ENCODE measurements around the gene USH2A. TPM values are rescaled to one million over a fixed set of nuclear protein-coding genes. Genes with fewer than 3 reads are reported as not detected.
A peak's percentile ranks its signal among the peaks of the same experiment; 100 is the strongest.

USH2A gene, protein sequence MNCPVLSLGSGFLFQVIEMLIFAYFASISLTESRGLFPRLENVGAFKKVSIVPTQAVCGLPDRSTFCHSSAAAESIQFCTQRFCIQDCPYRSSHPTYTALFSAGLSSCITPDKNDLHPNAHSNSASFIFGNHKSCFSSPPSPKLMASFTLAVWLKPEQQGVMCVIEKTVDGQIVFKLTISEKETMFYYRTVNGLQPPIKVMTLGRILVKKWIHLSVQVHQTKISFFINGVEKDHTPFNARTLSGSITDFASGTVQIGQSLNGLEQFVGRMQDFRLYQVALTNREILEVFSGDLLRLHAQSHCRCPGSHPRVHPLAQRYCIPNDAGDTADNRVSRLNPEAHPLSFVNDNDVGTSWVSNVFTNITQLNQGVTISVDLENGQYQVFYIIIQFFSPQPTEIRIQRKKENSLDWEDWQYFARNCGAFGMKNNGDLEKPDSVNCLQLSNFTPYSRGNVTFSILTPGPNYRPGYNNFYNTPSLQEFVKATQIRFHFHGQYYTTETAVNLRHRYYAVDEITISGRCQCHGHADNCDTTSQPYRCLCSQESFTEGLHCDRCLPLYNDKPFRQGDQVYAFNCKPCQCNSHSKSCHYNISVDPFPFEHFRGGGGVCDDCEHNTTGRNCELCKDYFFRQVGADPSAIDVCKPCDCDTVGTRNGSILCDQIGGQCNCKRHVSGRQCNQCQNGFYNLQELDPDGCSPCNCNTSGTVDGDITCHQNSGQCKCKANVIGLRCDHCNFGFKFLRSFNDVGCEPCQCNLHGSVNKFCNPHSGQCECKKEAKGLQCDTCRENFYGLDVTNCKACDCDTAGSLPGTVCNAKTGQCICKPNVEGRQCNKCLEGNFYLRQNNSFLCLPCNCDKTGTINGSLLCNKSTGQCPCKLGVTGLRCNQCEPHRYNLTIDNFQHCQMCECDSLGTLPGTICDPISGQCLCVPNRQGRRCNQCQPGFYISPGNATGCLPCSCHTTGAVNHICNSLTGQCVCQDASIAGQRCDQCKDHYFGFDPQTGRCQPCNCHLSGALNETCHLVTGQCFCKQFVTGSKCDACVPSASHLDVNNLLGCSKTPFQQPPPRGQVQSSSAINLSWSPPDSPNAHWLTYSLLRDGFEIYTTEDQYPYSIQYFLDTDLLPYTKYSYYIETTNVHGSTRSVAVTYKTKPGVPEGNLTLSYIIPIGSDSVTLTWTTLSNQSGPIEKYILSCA (N-terminal part only)
- total RNA-seq = under 0.01 TPM in 2 replicates

DNA sequence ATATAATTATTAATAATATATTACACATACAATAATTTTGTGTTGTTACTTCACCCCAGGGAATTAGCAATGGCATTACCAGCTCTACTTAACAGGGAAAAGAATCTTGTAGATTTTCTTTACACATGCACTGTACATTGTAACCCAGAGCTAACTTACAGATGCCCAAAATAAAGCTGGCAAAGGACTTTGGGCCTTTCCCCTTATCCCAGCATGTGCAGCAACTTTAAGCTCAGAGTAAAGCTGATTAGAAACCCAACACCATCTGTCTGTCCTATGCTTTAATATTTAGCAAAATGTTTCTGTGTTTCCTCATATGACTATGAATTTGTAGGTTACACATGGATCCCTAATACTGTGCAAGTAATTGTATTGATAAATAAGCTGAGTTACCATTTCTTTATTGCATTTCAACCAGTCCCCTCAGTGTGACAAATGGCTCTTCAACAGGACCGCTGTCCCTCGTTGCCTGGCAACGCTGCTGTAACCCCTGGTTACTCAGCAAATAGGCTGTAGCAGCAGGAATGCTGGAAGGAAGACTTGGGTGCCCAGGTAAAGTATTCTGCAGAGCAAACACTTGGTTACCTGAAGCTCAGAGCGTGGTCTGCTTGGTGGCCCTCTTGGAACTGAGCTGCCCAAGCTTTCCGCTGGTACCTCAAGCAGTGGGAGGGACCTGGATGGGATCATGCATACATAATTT lies at the start of gene USH2A:
USH2A (minus strand) TSS at position 628 of the 700 bp plus-strand sequence. CDS start 1,112 bp downstream, outside the sequence.
- no peak within 1 kb of the TSS for H3K4me3 ChIP-seq (ENCODE audit: low read depth, low read length)
- DNase-seq (ENCODE audit: low read depth) = no peak
- TF ChIP-seq, protein P1, sequence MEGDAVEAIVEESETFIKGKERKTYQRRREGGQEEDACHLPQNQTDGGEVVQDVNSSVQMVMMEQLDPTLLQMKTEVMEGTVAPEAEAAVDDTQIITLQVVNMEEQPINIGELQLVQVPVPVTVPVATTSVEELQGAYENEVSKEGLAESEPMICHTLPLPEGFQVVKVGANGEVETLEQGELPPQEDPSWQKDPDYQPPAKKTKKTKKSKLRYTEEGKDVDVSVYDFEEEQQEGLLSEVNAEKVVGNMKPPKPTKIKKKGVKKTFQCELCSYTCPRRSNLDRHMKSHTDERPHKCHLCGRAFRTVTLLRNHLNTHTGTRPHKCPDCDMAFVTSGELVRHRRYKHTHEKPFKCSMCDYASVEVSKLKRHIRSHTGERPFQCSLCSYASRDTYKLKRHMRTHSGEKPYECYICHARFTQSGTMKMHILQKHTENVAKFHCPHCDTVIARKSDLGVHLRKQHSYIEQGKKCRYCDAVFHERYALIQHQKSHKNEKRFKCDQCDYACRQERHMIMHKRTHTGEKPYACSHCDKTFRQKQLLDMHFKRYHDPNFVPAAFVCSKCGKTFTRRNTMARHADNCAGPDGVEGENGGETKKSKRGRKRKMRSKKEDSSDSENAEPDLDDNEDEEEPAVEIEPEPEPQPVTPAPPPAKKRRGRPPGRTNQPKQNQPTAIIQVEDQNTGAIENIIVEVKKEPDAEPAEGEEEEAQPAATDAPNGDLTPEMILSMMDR (IDR thresholded peaks at IDR 0.05; ENCODE audit: insufficient read depth, low read depth, low read length) = no peak

DNA sequence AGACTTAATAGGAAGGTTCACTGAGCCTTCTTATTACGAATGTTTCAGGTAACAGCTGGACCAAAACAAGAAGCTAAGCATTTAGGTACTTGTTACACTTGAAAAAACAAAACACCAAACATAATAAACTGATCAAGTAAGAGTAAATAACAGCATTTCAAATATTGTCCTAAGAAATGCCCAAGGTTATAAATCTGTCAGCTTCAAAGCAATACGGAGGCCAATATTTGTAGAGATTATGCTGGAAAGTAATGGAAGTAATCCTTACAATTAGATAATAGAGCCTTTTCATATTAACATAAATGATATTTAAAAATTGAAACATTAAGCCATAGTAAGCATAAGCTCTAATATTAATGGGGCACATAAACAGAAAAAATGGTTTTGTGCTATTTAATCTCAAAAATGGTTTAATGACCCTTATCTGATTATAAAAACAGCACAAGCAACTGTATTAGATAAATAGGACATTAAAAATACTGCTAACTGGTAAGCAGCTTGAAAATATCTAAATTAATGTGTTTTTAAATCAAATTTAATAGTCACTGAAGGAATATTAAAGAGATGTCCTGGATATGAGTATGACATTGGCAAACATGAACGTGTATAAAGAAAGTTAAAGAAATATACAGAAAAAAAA lies 43.0 kb upstream of the USH2A start:
- TF ChIP-seq, protein P1 (IDR thresholded peaks at IDR 0.05; ENCODE audit: insufficient read depth, low read depth, low read length) = no peak
- no peak for DNase-seq (ENCODE audit: low read depth)
- no peak overlapping the region for H3K4me3 ChIP-seq (ENCODE audit: low read depth, low read length)

DNA sequence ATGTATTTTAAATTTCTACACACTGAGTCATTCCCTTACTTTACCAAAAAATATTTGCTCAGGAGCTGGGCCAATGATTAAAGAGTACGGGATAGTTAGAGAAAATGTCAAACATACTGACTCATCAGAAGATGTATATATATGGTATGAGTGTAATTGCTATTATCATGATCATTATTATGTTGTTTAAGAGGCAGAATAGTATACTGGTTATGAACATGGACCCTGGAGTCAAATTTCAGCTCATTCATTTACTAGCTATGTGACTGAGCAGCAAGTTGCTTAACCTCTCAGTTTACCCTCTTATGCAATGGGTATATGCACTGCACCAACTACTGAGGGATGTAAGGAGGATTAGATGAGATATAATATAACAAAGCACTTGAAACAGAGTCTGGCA lies 41.2 kb upstream of the USH2A start:
- no peak overlapping the region for H3K4me3 ChIP-seq (ENCODE audit: low read depth, low read length)
- TF ChIP-seq, protein P1 (IDR thresholded peaks at IDR 0.05; ENCODE audit: insufficient read depth, low read depth, low read length) = no peak
- peak; percentile 85 for DNase-seq (ENCODE audit: low read depth)

DNA sequence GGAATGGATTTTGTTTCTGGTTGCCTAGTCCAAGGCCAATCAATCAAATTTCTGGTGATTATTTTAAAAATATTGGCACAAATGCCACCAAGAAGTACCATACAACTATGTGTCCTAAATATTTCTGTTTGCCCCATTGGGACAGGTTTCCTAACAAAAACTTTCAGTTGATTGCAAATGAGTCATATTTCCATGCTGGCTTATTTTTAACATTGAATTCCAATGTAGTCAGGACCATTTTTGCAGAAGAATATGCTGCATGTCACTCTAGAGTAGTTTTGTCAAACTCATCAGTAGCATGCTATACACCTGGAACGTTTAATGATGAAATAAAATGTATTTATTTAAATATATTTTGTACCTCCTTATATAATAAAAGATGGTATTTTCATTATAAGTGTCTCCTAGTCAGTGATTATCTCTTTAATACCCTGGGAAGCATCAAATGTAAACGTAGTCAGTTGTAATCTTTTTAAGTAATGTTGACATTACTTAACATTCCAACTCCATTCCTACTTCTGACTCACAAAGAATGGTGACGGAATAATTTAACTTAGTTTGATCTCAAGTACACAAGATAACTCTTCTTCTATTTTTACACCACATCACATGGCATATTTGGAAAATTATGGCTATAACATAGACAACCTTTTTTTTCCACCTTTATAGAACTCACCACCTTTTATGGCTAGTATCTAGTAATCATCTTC lies 39.0 kb upstream of the USH2A start:
- DNase-seq (ENCODE audit: low read depth) = peak; percentile 82
- TF ChIP-seq, protein P1 (IDR thresholded peaks at IDR 0.05; ENCODE audit: insufficient read depth, low read depth, low read length) = no peak
- no peak overlapping the region for H3K4me3 ChIP-seq (ENCODE audit: low read depth, low read length)

DNA sequence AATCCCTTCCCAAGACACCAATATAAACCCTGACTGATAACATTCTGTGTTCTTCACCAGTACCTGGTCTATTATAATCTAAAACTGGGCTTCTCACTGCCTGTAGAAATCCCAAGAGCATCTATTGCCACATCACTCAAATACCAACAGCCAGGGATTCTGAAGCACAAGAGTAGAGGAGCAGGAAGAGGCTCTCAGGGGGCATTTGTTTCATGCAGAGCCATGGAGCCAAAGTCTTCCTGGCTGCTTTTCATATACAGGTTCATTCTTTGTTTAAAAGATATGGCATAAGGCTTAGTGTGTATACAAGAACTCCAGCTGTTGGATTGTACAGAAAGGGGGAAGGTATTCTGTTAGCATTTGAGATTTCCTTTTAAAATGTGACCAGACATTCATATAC lies 38.2 kb upstream of the USH2A start:
- TF ChIP-seq, protein P1 (IDR thresholded peaks at IDR 0.05; ENCODE audit: insufficient read depth, low read depth, low read length) = no peak
- no peak overlapping the region for H3K4me3 ChIP-seq (ENCODE audit: low read depth, low read length)
- peak; percentile 18 for DNase-seq (ENCODE audit: low read depth)
